Gastroesophageal sphincter (tissue), 3 donors: Measurements from ENCODE around the gene LRRC26.

Source experiments
- CTCF ChIP-seq, 4 experiments: fragments of 200-600 bp in 2 of 4; fragments of 450-650 bp in 2 of 4; sonication (generic) in 1 of 4; IDR thresholded peaks; one replicate each; pipeline ENCODE4 v1.5.1; 2017 to 2019; ENCODE audit warnings: antibody characterized with exemption in 4 of 4, mild to moderate bottlenecking in 2 of 4, moderate library complexity in 2 of 4
- EP300 ChIP-seq: sonication (generic); formaldehyde crosslinking; IDR thresholded peaks from one replicate; pipeline ENCODE4 v1.6.1; 2017; ENCODE audit warnings: antibody characterized with exemption, mild to moderate bottlenecking
- POLR2A ChIP-seq, 2 donors: fragments of 450-650 bp; IDR thresholded peaks; one replicate each; pipeline ENCODE4 v1.6.1; 2017; ENCODE audit warnings: antibody characterized with exemption in 2 of 2, mild to moderate bottlenecking in 2 of 2, moderate library complexity in 1 of 2

- no peak for TF ChIP-seq CTCF (IDR thresholded peaks at IDR 0.05)
- no peak for TF ChIP-seq POLR2A (IDR thresholded peaks at IDR 0.05)
- TF ChIP-seq EP300: no peak
Measured at GRCh38 chr9:137158625-137159024, 11.2 kb downstream of the LRRC26 start.
